Central memory CD8-positive, alpha-beta T cell (primary cell): ENCODE data around the gene SRF.
"Not testable (repeated sequence)": the region's sequence is repeated elsewhere in the genome, so short reads cannot be mapped to it uniquely, and the experiment has no call there.

ENCODE experiments used
- ATAC-seq: fragments of 150-1000 bp; cut with Tn5 transposase; replicated peaks from 2 replicates; pipeline ENCODE4 v1.10.0; 2022; ENCODE audit warnings: mild to moderate bottlenecking, moderate FRiP score, moderate number of reproducible peaks; ENCODE audit not compliant: poor library complexity, severe bottlenecking; ENCODE audit errors: extremely low read depth
- DNase-seq, 2 donors: peaks; one replicate each; pipeline ENCODE4 v3.0.0; 2021; ENCODE audit warnings: low spot score in 2 of 2
- H3K27ac Mint-ChIP-seq: one replicate; pipeline ENCODE4 v1.8.0; 2022; ENCODE audit warnings: low read depth, mild to moderate bottlenecking, moderate library complexity, mixed read lengths
- H3K27me3 Mint-ChIP-seq: one replicate; pipeline ENCODE4 v1.8.0; 2022; ENCODE audit warnings: mixed read lengths
- H3K36me3 Mint-ChIP-seq: one replicate; pipeline ENCODE4 v1.8.0; 2022; ENCODE audit warnings: mild to moderate bottlenecking, moderate library complexity, mixed read lengths; ENCODE audit not compliant: insufficient read depth
- H3K4me1 Mint-ChIP-seq: one replicate; pipeline ENCODE4 v1.8.0; 2022; ENCODE audit warnings: mixed read lengths
- H3K4me3 Mint-ChIP-seq: one replicate; pipeline ENCODE4 v1.8.0; 2022; ENCODE audit warnings: mild to moderate bottlenecking, moderate library complexity, mixed read lengths
- H3K9me3 Mint-ChIP-seq: one replicate; pipeline ENCODE4 v1.8.0; 2022; ENCODE audit warnings: mixed read lengths

Gene SRF

GRCh38 chr6:43170931-43171706, at the start of gene SRF:
Gene SRF, plus strand, starts transcription at chr6:43171269. Its CDS starts 388 bp downstream, at chr6:43171657.
- peaks cover 43% of the 10 kb centered on the region for H3K4me1 Mint-ChIP-seq
- H3K9me3 Mint-ChIP-seq, result no peaks in the 10 kb centered on the region
- ATAC-seq (peak; percentile 79), DNase-seq (peak; percentile 98 to 99)
- no peaks in the 10 kb centered on the region for H3K27me3 Mint-ChIP-seq
- peak within 1 kb of the TSS; percentile 86 for H3K4me3 Mint-ChIP-seq
- peak within 1 kb of the TSS; percentile 92 for H3K27ac Mint-ChIP-seq
- H3K36me3 Mint-ChIP-seq, result peaks cover 14% of the 10 kb centered on the region

DNA sequence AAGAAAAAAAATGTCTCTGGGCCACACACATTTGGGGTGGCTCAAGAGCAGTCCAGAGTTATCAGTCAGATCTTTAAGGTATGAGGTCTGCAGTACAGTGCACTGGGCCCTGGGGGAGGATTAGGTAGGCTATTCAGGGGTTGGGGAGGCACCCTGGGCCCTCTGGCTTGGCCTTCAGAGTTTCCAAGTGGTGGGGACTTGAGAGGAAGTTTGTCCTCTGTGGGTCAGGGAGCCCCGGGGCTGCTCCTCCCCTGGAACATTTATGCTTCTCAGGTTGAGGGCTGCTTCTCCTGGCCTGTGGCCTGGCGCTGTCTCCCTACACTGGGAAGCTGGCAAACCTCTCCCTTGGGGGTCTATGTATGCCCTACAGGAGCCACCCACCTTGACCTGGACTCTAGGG, 48.9 kb upstream of the SRF start:
- no peaks in the 10 kb centered on the region for H3K27me3 Mint-ChIP-seq
- no peak overlapping the region for H3K4me3 Mint-ChIP-seq
- H3K27ac Mint-ChIP-seq, result no peak overlapping the region
- no peaks in the 10 kb centered on the region for H3K4me1 Mint-ChIP-seq
- DNase-seq (no peak), ATAC-seq (no peak)
- H3K36me3 Mint-ChIP-seq, result no peaks in the 10 kb centered on the region
- H3K9me3 Mint-ChIP-seq, result no peaks in the 10 kb centered on the region

DNA sequence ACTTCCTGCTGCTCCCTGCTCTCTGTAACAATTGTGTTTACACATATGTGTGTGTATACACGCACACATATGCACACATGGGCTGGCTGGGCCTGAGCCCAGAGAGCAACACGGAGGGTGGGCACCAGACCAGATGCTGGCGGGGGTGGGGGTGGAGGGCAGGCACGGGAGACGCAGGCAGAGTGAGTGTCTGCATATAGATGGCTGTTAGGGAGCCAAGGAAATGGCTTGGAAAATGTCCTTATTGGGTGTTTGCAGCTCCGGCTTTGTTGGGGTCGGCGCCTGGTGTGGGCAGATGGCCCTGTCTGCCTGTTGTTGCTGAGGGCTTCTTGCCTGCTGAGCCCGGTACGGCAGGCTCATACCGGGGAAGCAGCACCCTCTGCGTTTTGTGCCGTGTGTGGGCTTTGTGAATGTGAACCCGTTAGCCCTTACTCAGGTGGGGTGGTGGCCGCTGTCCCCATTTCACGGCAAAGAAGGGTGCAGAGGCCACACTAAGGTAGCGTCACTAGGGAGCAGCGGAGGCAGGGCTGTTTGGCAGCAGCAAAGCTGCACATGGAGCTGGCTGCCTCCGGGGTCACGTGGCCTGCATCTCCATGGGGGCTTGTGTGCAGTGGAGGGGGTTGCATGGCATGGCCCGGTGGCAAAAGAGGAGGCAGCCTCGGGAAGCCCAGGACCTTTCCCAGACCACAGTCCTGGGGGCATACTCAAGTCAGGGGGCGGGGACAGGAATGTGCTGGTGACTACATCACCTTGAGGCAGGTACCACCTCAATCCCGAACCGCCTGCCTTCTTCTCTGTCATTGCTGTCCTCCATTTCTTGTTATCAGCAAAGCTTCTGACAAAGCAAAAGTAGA, 47.4 kb upstream of the SRF start:
- DNase-seq (no peak), ATAC-seq (no peak)
- H3K4me1 Mint-ChIP-seq, result no peaks in the 10 kb centered on the region
- no peaks in the 10 kb centered on the region for H3K27me3 Mint-ChIP-seq
- no peaks in the 10 kb centered on the region for H3K9me3 Mint-ChIP-seq
- H3K4me3 Mint-ChIP-seq, result no peak overlapping the region
- no peaks in the 10 kb centered on the region for H3K36me3 Mint-ChIP-seq
- H3K27ac Mint-ChIP-seq, result no peak overlapping the region

- DNase-seq (no peak), ATAC-seq (no peak)
- no peaks in the 10 kb centered on the region for H3K9me3 Mint-ChIP-seq
- H3K27me3 Mint-ChIP-seq, result peaks cover under 1% of the 10 kb centered on the region
- H3K36me3 Mint-ChIP-seq, result no peaks in the 10 kb centered on the region
- no peaks in the 10 kb centered on the region for H3K4me1 Mint-ChIP-seq
- H3K27ac Mint-ChIP-seq, result no peak overlapping the region
- H3K4me3 Mint-ChIP-seq, result no peak overlapping the region
Measured at GRCh38 chr6:43124481-43124880, 46.6 kb upstream of the SRF start.

DNA sequence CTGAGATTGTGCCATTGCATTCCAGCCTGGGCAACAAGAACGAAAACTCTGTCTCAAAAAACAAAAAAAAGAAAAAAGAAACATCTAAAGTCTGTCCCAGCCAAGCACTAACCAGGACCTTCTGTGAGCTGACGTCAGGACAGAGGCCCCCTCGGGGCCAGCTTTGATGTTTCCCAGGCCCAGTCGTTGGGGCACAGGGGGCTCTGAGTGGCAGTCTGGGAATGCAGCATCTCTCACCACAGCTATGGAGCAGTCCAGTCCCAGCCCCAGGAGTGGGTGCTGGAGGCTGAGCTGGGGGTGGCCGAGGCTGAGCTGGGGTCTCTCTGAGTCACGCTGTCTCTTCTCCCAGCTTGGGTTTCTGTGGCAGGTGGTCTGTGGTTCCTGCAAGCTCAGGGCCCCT, 46.0 kb upstream of the SRF start:
- no peak overlapping the region for H3K4me3 Mint-ChIP-seq
- H3K27me3 Mint-ChIP-seq, result peaks cover 7% of the 10 kb centered on the region
- no peaks in the 10 kb centered on the region for H3K36me3 Mint-ChIP-seq
- no peaks in the 10 kb centered on the region for H3K4me1 Mint-ChIP-seq
- ATAC-seq, result no peak
- DNase-seq, result no peak
- H3K9me3 Mint-ChIP-seq, result no peaks in the 10 kb centered on the region
- H3K27ac Mint-ChIP-seq, result no peak overlapping the region

DNA sequence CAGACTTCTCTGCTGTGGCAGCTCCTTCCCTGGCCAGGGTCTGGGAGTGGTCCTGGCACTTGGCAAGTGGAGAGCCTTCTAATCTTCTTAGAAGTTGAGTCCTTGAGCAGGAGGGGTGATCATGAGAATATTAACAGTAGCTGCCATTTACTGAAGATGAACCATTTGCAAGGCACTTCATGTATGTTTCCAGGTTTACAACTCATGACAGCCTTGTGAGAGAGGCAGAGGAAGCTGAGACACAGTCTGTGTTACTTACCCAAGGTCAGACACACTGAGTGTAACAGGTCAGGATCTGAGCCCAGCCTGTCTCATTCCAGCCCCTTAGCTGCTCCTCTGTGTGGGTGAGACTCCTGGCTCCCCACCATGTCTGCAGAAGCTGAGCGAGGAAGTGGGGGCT, 45.5 kb upstream of the SRF start:
- peaks cover 11% of the 10 kb centered on the region for H3K27me3 Mint-ChIP-seq
- no peak overlapping the region for H3K27ac Mint-ChIP-seq
- H3K9me3 Mint-ChIP-seq, result no peaks in the 10 kb centered on the region
- DNase-seq, result no peak
- ATAC-seq, result no peak
- H3K36me3 Mint-ChIP-seq, result no peaks in the 10 kb centered on the region
- H3K4me3 Mint-ChIP-seq, result no peak overlapping the region
- no peaks in the 10 kb centered on the region for H3K4me1 Mint-ChIP-seq

DNA sequence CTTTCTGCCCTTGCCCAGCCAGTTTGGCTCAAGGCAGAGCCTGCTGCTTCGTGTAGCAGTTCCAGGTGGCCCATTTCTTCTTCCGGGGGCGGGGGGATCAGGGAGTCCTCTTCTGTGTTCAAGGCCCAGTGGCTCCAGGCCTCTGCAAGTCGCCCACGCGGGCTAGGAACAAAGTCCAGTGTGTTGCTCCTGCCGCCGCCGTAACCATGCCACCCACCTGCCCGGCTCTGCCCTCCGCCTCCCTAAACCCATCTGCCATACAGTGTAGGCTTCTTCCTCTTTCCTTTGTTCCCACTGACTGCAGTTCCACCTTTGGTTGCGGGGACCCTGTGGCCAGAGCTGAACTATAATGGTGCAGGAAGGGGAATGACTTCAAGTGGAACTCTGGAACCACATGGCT, 43.9 kb upstream of the SRF start:
- no peak for ATAC-seq
- Mint-ChIP-seq H3K4me1 (no peaks in the 10 kb centered on the region), H3K27me3 (peaks cover 12% of the 10 kb centered on the region), H3K27ac (no peak overlapping the region), H3K9me3 (no peaks in the 10 kb centered on the region), H3K36me3 (no peaks in the 10 kb centered on the region), H3K4me3 (no peak overlapping the region)
- DNase-seq, result no peak

DNA sequence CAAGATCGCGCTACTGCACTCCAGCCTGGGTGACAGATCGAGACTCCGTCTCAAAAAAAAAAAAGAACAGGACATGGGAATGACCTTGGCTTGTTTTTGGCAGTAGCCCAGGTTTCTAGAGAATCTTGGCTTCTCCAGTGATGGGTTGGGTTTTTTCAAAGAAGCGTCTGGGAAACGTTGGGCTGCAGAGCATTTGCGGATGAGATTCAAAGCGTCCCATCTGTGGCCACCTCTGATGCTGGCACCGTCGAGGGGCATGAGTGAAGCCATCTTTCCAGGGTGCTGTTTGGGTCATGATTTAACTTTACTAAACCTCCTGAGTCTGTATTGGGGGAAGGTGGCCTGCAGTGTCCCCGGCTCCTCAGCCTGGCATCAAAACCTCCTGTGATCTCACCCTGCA, 43.2 kb upstream of the SRF start:
- DNase-seq, result no peak
- H3K36me3 Mint-ChIP-seq, result no peaks in the 10 kb centered on the region
- ATAC-seq, result no peak
- peaks cover 12% of the 10 kb centered on the region for H3K27me3 Mint-ChIP-seq
- no peaks in the 10 kb centered on the region for H3K9me3 Mint-ChIP-seq
- no peak overlapping the region for H3K4me3 Mint-ChIP-seq
- H3K27ac Mint-ChIP-seq, result no peak overlapping the region
- no peaks in the 10 kb centered on the region for H3K4me1 Mint-ChIP-seq

- Mint-ChIP-seq H3K27me3 (peaks cover 12% of the 10 kb centered on the region), H3K9me3 (no peaks in the 10 kb centered on the region), H3K36me3 (no peaks in the 10 kb centered on the region), H3K4me1 (no peaks in the 10 kb centered on the region), H3K4me3 (no peak overlapping the region), H3K27ac (no peak overlapping the region)
- ATAC-seq (no peak), DNase-seq (no peak)
Measured at GRCh38 chr6:43128926-43129325, 42.1 kb upstream of the SRF start.

DNA sequence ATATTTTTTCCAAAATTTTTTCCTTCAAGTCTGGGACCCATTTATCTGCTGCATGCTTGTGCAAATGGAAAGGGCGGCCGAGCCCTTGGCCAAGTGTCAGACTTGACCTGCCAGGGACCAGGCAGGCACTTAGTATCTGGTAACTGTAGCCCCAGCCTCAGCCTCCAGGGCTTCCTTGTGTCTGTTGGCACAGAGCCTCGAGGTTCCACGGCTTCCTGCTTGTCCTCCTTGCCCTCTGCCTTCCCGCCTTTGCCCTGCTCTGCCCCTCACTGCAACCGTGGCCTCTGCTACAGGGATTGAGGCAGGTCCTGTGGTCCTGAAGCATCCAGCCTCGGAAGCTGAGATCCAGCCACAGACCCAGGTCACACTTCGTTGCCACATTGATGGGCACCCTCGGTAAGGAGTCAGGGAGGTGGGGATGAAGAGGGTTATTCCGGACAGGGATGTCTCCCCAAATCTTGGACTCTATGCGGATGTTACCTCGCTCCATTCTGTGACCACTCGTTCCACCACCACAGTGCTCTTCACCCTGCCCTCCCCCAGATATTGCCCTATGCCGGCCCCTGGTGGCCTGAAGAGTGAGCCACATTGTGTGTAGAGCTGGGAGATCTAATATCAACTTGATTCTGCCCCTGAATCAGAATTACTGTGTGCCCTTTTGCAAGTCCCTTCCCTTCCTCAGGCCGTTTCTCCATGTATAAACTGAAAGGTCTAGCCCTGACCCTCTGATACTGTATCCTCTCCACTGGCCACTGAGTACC, 41.5 kb upstream of the SRF start:
- DNase-seq, result no peak
- no peak for ATAC-seq

GRCh38 chr6:43130429-43130828, 40.6 kb upstream of the SRF start:
- DNase-seq, result no peak
- no peaks in the 10 kb centered on the region for H3K9me3 Mint-ChIP-seq
- no peaks in the 10 kb centered on the region for H3K36me3 Mint-ChIP-seq

More for the DNA sequence above, 41.5 kb upstream of the SRF start:
- Mint-ChIP-seq H3K9me3 (no peaks in the 10 kb centered on the region), H3K27ac (no peak overlapping the region), H3K4me1 (no peaks in the 10 kb centered on the region), H3K27me3 (peaks cover 12% of the 10 kb centered on the region), H3K36me3 (no peaks in the 10 kb centered on the region), H3K4me3 (no peak overlapping the region)

GRCh38 chr6:43131379-43131778, 39.7 kb upstream of the SRF start:
- not testable (repeated sequence) for DNase-seq, H3K27ac Mint-ChIP-seq, H3K36me3 Mint-ChIP-seq, H3K4me3 Mint-ChIP-seq, H3K4me1 Mint-ChIP-seq, ATAC-seq, H3K9me3 Mint-ChIP-seq
- H3K27me3 Mint-ChIP-seq, result peaks cover 12% of the 10 kb centered on the region

More at GRCh38 chr6:43130429-43130828, 40.6 kb upstream of the SRF start:
- Mint-ChIP-seq H3K4me1 (no peaks in the 10 kb centered on the region), H3K4me3 (no peak overlapping the region), H3K27me3 (peaks cover 12% of the 10 kb centered on the region), H3K27ac (no peak overlapping the region)
- no peak for ATAC-seq
